Urothelium cell line (cell line): ENCODE results near the gene UFSP2.
"Not testable (repeated sequence)": the region's sequence is repeated elsewhere in the genome, so short reads cannot be mapped to it uniquely, and the experiment has no call there.

Experiments
- DNase-seq: peaks from one replicate; pipeline ENCODE4 v3.0.0; 2011; ENCODE audit warnings: low spot score, mixed read lengths
- FAIRE-seq: peaks from 2 replicates; lab custom pipeline; 2011; peaks lifted over from hg19 to GRCh38; lab: Jason Lieb, UNC

UFSP2 gene

DNA sequence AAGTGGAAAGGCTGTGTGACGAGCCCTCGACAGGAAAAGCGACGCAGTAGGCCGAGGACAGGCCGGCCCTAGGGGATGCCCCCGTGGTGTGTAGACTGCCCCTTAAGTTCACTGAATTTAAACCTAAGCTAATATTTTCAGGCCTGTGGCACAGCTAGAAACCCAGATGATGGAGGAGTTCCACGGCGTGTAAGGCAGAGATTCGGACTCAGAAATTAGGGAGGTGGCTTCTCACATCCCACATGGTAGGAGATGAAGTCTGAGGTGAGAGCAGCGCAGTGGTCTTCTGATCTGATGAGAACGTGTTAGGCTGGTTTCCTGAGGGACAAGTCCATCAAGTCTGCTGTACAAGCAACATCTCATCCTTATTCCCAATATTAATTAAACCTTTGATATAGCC is 37.8 kb downstream of the UFSP2 start:
- FAIRE-seq (no peak), DNase-seq (no peak)

DNA sequence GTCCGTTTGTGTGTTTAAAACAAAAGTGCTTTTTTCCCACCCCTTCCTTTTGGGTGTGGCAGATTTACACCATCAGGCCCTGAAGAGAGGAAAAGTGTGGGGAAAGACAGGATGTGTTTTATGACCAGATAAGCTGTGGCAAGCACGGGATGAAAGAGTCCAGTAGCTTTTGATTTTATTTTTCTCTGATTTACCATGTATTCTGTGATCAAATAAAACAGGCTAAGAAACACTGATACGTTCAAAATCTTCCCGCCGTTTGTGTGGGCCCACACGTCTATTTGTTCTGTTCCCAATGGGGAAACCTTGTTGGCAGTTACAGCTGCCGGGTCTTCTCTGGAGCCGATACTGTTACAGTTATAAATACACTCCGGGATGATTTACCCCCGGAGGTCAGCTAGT is 40.8 kb downstream of the UFSP2 start:
- FAIRE-seq (no peak), DNase-seq (peak; percentile 10)

DNA sequence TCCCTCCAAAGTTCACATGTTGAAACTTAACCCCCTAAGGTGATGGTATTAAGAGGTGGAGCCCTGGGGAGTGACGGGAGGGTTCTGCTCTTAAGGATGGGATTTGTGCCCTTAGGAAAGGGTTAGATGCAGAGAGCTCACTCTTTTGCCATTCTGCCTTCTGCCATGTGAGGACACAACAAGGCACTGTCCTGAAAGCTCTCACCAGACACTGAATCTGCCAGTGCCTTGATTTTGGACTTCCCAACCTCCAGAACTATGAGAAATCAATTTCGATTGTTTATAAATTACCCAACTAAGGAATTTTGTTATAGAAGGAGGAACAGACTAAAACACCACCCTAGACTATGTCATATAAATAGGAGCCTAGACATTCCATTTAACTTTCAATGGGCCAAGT is 41.7 kb downstream of the UFSP2 start:
- FAIRE-seq (no peak), DNase-seq (no peak)

DNA sequence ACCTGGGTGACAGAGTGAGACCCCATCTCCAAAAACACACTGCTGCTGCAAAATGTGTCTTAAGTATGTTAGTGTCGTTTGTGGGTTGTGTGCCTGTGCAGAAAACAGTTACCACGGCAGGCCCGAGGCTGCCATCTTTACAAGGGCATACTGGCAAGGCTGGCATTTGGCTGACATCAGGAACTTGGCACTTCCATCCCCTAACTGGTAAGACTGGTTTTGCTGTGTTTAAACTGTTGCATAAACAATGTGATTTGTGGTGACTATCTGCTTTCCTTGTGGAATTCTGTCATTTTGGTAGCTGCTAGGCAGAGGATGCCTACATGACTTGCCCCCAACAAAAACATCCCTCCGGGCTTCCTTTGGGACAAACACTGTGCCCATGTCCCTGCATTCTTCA is 42.3 kb downstream of the UFSP2 start:
- no peak for FAIRE-seq

DNA sequence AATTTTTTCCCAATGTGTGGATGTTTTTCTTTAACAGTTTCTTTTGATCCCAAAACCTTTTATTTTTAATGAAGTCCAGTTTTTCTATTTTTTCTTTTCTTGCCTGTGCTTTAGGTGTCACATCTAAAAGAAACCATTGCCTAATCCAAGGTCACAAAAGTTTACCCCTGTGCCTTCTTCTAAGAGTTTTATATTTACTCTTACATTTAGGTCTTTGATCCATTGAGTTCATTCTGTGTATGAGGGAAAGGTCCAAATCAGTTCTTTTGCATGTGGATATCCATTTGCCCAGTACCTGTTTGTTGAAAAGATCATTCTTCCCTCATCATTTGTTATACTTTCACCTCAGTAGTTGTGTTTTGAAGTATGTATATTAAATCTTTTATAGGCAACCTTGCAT is 43.0 kb downstream of the UFSP2 start:
- FAIRE-seq: no peak
- DNase-seq: no peak

More for the DNA sequence above, 42.3 kb downstream of the UFSP2 start:
- DNase-seq: no peak

DNA sequence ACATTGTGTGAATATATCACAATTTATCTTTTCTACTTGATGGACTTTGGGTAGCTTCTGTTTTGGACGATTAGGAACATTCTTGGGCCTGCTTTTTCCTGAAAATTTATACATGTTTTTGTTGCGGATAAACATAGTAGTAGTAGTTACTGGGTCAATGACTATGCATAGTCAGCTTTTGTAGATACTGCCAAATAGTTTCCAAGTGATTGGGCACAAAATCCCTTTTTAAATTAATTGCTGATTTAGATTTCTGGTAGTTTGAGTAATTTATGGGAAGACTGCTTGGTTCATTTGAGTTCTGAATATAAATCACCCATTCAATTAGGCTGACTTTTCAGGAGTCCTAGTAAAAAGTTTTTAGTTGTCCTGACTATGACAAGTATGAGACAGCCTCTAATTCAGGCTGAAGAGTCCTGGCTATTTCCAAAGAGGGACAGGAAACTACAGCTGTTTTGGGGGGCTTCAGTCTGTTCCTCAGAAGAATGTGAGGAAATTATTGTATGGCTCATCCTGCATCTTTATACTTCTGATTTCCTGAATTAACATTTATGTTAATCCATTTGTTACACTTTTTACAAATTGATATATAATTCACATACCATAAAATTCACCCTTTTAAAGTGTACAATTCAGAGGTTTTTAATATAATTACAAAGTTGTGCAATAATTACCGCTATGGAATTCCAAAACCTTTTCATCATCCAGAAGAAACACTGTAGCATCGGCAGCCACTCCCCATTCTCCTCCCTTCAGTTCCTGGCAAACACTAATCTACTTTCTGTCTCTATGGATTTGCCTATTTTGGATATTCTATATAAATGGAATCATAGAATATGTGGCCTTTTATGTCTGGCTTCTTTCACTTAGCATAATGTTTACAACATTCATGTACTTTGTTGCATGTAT is 44.2 kb downstream of the UFSP2 start:
- DNase-seq (no peak), FAIRE-seq (no peak)

DNA sequence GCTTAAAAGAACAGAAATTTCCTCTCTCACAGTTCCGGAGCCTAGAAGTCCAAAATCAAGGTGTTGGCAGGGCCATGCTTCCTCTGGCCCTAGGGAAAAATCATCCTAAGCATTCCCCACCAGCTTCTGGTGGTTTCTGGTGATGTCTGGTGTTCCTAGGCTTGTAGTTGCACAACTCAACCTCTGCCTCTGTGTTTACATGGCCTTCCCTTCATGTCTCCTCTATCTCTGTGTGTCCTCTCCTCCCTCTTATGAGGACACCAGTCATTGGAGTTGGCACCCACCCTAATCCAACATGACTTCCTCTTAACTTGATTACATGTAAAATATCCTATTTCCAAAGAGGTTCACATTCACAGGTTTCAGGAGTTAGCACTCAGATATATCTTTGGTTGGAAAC is 45.4 kb downstream of the UFSP2 start:
- DNase-seq: no peak

DNA sequence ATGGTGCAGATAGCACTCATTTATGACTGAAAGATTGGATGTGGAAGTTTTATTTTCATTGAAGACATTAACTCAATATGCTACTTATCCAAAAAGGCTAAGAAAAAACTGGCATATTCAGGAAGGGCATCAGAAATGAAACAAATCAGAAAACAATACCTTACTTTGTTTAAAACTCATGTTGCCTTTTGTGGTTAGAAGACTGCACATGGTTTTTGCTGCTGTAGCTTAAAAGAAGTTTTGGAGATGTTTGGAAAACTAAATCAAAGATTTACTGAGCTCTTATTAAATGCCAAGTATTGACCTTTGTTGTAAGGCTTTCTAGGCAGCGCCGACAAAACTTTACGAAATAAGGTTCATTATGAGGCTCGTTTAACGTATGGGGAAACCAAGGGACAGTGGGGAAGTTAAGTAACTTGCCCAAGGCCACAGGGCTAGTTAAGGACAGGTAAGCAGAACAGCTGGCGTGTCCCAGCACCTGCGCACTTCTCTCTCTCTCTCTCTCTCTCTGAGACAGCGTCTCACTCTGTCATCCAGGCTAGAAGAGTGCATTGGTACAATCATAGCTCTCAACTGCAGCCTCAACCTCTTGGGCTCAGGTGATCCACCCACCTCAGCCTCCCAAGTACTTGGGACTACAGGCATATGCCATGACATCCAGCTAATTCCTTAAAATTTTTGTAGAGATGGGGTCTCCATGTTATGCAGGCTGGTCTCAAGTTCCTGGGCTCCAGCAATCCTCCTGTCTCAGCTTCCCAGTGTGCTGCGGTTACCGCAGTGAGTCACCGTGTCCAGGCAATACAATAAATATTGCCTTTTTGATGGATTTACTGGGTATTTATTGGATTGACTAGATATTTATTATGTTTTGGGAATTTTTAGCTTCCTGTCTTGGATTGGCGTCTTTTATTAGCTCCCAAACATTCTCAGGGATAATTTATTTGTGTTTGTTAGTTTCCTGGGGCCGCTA is 46.2 kb downstream of the UFSP2 start:
- no peak for FAIRE-seq
- no peak for DNase-seq

More for the DNA sequence above, 45.4 kb downstream of the UFSP2 start:
- FAIRE-seq: no peak

DNA sequence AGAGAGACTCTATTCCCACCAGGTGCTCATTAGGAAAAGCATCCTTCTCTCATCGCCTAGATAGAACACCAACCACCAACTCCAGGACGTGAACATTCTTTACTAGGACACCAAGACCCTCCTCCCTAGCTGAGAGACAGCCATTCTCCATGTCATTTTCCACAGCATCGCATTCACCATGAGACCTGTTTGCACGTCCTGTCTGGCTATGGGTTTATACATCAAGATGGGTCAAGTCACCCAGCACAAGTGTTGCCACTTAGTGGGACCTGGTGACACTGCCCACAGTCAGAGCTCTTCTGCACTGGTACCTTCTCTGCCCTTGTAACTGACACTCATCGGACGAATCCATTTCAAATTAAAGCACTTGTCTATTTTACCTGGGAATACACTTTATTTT is 47.5 kb downstream of the UFSP2 start:
- no peak for FAIRE-seq
- DNase-seq: no peak

DNA sequence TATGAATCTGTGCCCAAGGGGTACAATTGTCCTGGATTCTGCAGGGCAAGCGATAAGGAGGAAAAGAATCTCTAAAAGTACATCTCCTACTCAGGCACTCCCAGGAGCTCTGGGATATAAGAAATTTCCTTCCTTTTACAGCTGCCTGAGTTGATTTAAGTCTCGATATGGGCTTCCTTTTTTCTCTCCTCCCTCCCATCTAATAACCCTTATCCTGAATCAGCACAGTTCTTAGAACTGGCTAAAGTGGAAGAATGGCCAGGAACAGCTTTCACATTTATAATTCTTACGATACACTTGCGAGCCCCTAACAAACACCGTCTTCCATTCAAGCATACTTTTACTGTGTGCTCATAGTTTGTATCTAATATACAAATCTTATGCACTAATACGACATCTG is 51.2 kb downstream of the UFSP2 start:
- DNase-seq: no peak
- no peak for FAIRE-seq

DNA sequence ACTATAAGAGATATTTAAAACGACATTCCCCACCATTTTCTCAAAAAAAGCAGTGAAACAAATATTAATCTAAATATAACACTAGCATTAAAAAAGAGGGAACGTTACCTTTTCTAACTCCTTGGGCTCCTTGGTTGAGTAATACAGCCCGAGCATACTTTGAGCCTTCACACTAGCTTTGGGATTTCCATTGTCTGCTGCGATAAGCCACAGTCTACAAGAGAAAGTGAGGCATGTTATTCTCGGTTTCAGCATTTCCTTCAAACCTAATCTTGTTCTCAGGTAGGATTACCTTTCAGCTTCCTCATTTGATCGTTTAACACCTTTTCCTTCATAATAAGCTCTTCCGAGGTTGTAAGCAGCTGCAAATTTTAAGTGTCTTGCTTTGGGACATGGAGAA is 51.7 kb downstream of the UFSP2 start:
- DNase-seq: no peak
- no peak for FAIRE-seq

DNA sequence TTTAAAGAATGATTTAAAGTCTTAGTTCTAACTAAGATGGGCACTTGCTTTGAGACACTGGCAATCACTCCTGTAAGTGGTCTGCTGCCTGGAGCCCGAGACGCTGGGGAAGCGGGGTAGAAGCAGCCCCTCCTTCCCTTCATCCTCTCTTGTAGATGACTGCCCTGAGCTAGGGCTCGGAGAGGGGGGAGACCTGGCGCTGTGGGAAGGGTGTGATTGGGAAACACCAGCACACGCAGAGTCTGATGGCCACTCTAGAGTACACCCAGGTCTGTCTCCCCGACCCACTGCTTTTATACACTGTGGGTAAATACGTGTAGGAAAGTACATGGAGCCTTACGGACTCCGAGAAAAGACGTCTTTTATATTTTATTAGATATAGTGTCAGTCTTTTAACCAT is 54.1 kb downstream of the UFSP2 start:
- FAIRE-seq: no peak
- DNase-seq: no peak

DNA sequence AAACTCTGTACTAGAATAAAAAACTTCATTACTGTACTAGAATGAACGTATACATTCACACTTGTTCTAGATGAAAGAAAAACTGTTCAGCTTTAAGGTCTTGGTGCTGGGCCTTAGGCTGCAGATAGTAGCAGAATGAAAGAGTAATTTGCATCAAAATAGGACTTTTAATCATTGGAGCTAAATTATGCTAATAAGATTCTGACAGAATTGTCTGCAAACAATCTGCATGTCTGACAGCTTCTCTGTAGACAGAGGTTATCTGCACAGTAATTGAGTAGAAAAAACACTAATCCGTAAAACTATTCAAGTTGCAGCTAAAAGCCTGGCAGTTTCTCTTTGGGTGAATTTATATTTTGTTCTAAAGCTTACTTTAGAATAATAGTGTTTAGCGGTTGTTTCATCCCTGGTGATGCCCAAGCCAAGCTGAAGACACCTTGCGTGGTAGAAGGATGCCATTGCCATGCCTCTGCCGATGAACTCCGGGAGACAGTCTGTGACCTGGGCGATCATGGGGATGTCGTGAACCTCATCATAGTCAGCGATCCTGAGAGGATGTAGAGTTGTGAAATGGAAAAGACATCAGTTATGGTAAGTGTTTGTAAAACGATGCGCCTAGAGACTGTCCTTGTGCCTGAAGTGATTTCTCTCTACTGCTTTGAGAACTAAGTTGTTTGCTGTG is 55.4 kb downstream of the UFSP2 start:
- DNase-seq (no peak), FAIRE-seq (no peak)

DNA sequence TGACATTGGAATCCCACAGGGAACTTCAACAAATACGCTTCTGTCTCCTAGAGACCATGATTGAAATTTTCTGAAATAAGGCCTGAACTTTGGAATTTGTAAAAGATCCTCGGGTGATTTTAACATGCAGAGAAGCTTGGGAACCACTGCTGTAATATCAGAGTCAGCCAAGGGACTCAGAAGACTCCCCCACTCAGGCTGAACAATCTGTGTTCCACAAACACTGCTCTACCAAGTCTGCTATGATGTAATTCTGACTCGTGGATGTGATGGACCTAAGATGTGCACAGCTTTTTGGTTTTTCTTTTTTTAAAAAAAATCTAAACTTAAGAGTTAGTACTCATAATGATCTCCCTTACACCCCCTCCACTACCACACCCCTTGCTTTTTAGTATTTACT is 56.0 kb downstream of the UFSP2 start:
- no peak for FAIRE-seq

DNA sequence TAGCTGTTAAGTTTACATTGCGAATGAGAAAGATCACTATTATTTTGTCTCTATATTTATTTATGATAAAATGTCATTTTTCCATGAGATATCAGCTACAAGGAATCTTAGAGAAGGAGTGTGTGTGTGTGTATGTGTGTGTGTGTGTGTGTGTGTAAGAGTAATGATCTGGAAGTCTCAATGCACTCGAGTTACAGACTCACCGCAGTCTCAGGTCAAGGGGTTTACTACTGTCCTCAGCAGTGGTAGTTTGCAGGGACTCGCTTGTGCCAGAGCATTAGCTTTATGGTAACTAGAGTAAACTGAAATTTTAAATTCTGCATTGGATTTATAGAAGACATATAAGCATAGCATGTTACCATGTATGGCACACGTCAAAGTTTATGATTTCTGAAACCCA is 60.9 kb downstream of the UFSP2 start:
- FAIRE-seq (no peak), DNase-seq (no peak)

More for the DNA sequence above, 56.0 kb downstream of the UFSP2 start:
- DNase-seq: no peak

DNA sequence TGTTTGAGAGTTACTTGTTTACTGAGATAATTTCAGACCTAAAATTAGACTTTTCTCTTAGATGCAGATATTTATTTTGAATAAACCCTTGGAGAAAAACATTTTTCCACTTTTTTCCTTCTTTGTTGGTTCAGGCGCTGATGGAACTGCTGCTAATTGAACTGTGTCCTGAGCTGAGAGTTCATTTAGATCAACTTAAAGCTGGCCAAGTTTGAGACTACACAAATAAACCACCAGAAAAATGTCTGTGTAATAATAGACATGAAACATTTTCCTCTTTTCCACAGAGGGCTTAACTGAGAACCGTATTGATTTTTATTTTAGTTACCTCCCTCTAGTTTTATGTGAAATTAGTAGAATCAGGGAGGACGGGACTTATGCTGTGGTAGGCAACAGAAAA is 62.5 kb downstream of the UFSP2 start:
- no peak for FAIRE-seq
- no peak for DNase-seq

DNA sequence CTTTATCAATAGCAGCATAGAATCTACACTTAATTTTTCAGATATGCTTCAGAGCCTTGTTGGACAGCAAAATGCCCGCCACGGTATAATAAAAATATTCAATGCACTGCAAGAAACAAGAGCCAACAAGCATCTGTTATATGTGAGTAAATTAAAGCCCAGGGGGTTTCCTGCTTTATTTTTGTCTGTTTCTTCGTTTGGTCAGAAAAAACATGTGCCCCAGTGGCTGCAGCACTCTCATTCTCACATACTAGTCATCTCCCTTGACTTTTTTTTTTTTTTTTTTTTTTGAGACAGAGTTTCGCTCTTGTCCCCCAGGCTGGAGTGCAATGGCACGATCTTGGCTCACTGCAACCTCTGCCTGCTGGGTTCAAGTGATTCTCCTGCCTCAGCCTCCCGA is 63.2 kb downstream of the UFSP2 start:
- not testable (repeated sequence) for DNase-seq, FAIRE-seq

DNA sequence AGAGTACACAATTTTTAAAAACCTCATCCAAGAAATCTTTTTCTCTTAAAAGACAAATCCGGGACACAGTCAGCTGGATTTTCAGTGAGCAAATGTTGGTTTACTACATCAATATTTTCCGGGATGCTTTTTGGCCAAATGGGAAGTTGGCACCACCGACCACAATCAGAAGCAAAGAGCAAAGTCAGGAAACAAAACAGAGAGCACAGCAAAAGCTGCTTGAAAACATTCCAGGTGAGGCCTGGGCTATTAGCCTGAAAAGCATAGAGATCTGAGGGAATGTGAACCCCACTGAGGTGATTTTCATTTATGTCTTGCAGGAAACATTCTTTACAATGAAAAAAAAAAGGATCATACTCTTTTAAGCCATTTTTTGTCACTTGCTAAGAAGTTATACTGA is 63.9 kb downstream of the UFSP2 start:
- DNase-seq (no peak), FAIRE-seq (no peak)

DNA sequence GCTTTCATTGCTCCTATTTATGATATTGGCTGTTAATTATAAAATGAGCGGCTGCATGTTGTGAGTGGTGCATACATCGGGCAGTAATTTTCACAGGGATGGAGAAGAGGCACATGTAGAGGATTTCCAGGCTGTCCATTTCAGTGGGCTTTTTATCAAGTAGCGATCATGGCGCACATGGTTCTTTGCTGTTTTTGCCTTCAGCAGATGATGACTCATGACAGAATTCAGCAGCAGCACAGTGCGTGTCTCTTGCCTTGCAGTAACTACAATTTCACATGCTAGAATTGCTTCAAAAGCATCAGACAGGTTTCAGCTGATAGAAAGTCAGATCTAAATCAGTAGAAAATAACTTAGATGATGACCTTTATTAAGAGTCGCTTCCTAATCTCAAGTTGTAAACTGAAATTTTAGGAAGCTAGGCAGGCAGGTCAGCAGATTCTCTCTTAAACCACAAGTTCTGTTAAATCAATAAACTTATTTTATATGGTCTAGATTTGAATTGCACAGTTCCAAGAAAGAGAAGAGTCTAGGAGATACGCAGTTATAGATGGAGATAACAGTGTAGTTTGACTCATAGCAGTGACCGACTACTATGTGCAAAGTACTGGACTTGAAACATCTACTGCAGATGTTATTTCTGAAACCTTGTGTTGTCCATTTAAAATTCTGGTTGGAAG is 65.9 kb downstream of the UFSP2 start:
- DNase-seq (no peak), FAIRE-seq (no peak)

DNA sequence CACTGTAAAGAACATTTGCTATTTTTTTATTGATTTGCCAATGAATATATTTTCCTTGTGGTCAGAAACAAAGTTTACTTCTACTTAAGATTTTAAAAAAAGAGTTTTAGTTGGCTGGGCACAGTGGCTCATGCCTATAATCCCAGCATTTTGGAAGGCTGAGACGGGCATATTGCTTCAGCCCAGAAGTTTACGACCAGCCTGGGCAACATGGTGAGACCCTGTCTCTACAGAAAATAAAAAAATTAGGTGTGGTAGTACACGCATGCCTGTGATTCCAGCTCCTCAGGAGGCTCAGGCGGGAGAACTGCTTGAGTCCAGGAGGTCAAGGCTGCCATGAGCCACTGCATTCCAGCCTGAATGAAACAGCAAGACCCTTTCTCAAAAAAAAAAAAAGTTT is 66.8 kb downstream of the UFSP2 start:
- FAIRE-seq (no peak), DNase-seq (no peak)

DNA sequence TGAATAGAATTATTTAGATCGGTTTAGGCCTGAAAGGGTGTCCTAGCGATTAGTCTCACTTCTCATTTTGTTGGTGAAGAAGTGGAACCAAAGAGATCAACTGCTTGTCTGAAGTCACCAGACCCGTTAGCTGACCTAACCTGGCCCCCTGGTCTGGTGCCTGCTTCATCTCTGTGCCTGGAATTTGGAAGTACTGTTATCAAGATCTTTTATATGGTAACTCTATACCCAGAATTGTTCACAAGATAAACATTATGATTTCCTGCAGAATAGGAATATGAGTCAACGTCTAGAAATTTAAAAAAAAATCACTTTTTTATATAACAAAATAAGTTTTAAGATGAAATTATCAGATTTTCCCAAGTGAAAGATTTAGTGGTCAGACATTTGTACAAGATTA is 67.2 kb downstream of the UFSP2 start:
- peak; percentile 28 for DNase-seq
- FAIRE-seq: no peak
